SK-N-SH treated with all-trans-retinoic acid at 6 μM for 48 hours (cell line): Measurements from ENCODE around the gene CPT1B.

Source experiments
- ATAC-seq: fragments of 200-7000 bp; cut with Tn5 transposase; 3 replicates; pipeline ENCODE4 v1.9.1; 2020; ENCODE audit warnings: mild to moderate bottlenecking, moderate library complexity
- ARNTL ChIP-seq: fragments of 450-650 bp; formaldehyde crosslinking; IDR thresholded peaks from 2 replicates; pipeline ENCODE4 v1.5.0; 2020; ENCODE audit warnings: low read depth, mild to moderate bottlenecking, moderate library complexity, borderline replicate concordance
- BACH2 ChIP-seq: fragments of 250-450 bp; sonication (Bioruptor Pico); IDR thresholded peaks from 2 replicates; pipeline ENCODE4 v1.9.0; 2021; ENCODE audit warnings: mild to moderate bottlenecking, borderline replicate concordance
- CREB5 ChIP-seq: fragments of 250-450 bp; sonication (Bioruptor Pico); IDR thresholded peaks from 2 replicates; pipeline ENCODE4 v1.5.1; 2020; ENCODE audit warnings: low read depth, mild to moderate bottlenecking, moderate library complexity
- CSDC2 ChIP-seq: fragments of 250-450 bp; sonication (Bioruptor Pico); IDR thresholded peaks from 2 replicates; pipeline ENCODE4 v1.5.0; 2020; ENCODE audit warnings: mild to moderate bottlenecking, moderate library complexity
- CSRNP3 ChIP-seq: fragments of 250-450 bp; sonication (Bioruptor Pico); IDR thresholded peaks from 2 replicates; pipeline ENCODE4 v1.5.1; 2021; ENCODE audit warnings: mild to moderate bottlenecking, moderate library complexity
- ESRRG ChIP-seq: fragments of 250-450 bp; sonication (Bioruptor Pico); IDR thresholded peaks from 2 replicates; pipeline ENCODE4 v1.6.1; 2021; ENCODE audit warnings: mild to moderate bottlenecking
- GLIS3 ChIP-seq: fragments of 250-450 bp; sonication (Bioruptor Pico); IDR thresholded peaks from 2 replicates; pipeline ENCODE4 v1.5.0; 2020; ENCODE audit warnings: mild to moderate bottlenecking, moderate library complexity
- ISL1 ChIP-seq: fragments of 250-450 bp; sonication (Bioruptor Pico); IDR thresholded peaks from 2 replicates; pipeline ENCODE4 v2.1.2; 2022; ENCODE audit warnings: mild to moderate bottlenecking, moderate library complexity
- OSR1 ChIP-seq: fragments of 250-450 bp; sonication (Bioruptor Pico); IDR thresholded peaks from 2 replicates; pipeline ENCODE4 v1.8.0; 2022; ENCODE audit warnings: moderate library complexity, mild to moderate bottlenecking, inconsistent platforms
- PATZ1 ChIP-seq: fragments of 250-450 bp; sonication (Bioruptor Pico); IDR thresholded peaks from 2 replicates; pipeline ENCODE4 v1.8.0; 2020; ENCODE audit warnings: mild to moderate bottlenecking, moderate library complexity, borderline replicate concordance
- POU6F1 ChIP-seq: fragments of 250-450 bp; sonication (Bioruptor Pico); IDR thresholded peaks from 2 replicates; pipeline ENCODE4 v1.8.0; 2021; ENCODE audit warnings: low read depth, mild to moderate bottlenecking, moderate library complexity, borderline replicate concordance
- PPARA ChIP-seq: fragments of 250-450 bp; sonication (Bioruptor Pico); IDR thresholded peaks from 2 replicates; pipeline ENCODE4 v1.5.0; 2020; ENCODE audit warnings: mild to moderate bottlenecking, borderline replicate concordance
- RARB ChIP-seq: fragments of 250-450 bp; sonication (Bioruptor Pico); IDR thresholded peaks from 2 replicates; pipeline ENCODE4 v1.8.0; 2021; ENCODE audit warnings: mild to moderate bottlenecking, moderate library complexity
- SNAI2 ChIP-seq: fragments of 250-450 bp; sonication (Bioruptor Pico); IDR thresholded peaks from 2 replicates; pipeline ENCODE4 v1.5.0; 2020; ENCODE audit warnings: mild to moderate bottlenecking, moderate library complexity
- TOX ChIP-seq: fragments of 250-450 bp; sonication (Bioruptor Pico); IDR thresholded peaks from 2 replicates; pipeline ENCODE4 v1.8.0; 2021; ENCODE audit warnings: mild to moderate bottlenecking, moderate library complexity, borderline replicate concordance
- TSHZ2 ChIP-seq: fragments of 250-450 bp; sonication (Bioruptor Pico); IDR thresholded peaks from 2 replicates; pipeline ENCODE4 v1.5.0; 2020; ENCODE audit warnings: mild to moderate bottlenecking, moderate library complexity
- ZC3H10 ChIP-seq: fragments of 250-450 bp; sonication (Bioruptor Pico); IDR thresholded peaks from 2 replicates; pipeline ENCODE4 v1.5.1; 2021; ENCODE audit warnings: mild to moderate bottlenecking, moderate library complexity
- ZFP3 ChIP-seq: fragments of 250-450 bp; sonication (Bioruptor Pico); IDR thresholded peaks from 2 replicates; pipeline ENCODE4 v1.5.0; 2020; ENCODE audit warnings: mild to moderate bottlenecking, moderate library complexity
- ZFP30 ChIP-seq: fragments of 450-650 bp; formaldehyde crosslinking; IDR thresholded peaks from 2 replicates; pipeline ENCODE4 v1.5.0; 2022; ENCODE audit warnings: mild to moderate bottlenecking, moderate library complexity
- ZNF565 ChIP-seq: fragments of 450-650 bp; formaldehyde crosslinking; conservative IDR thresholded peaks from 2 replicates; pipeline ENCODE4 v1.5.0; 2020; ENCODE audit warnings: low read depth, mild to moderate bottlenecking, moderate library complexity
- ZNF70 ChIP-seq: fragments of 450-650 bp; formaldehyde crosslinking; IDR thresholded peaks from 2 replicates; pipeline ENCODE4 v1.5.0; 2020; ENCODE audit warnings: mild to moderate bottlenecking, moderate library complexity
- ZNF8 ChIP-seq: fragments of 450-650 bp; formaldehyde crosslinking; IDR thresholded peaks from 2 replicates; pipeline ENCODE4 v1.5.0; 2020; ENCODE audit warnings: mild to moderate bottlenecking, moderate library complexity

The CPT1B gene

GRCh38 chr22:50585238-50585637, 7.0 kb upstream of the CPT1B start:
- ATAC-seq = no peak
- no peak for TF ChIP-seq CSDC2 (CRISPR knock-in tag)
- TF ChIP-seq ISL1 (CRISPR knock-in tag) = no peak
- TF ChIP-seq ARNTL (CRISPR knock-in tag) = no peak
- no peak for TF ChIP-seq PPARA (CRISPR knock-in tag)
- TF ChIP-seq ZC3H10 (CRISPR knock-in tag) = no peak
- no peak for TF ChIP-seq ZNF70
- TF ChIP-seq ZFP30 (CRISPR knock-in tag) = no peak
- TF ChIP-seq SNAI2 (CRISPR knock-in tag) = no peak
- TF ChIP-seq GLIS3 = no peak
- no peak for TF ChIP-seq CREB5 (CRISPR knock-in tag)
- no peak for TF ChIP-seq POU6F1 (CRISPR knock-in tag)
- TF ChIP-seq TOX (CRISPR knock-in tag) = no peak
- TF ChIP-seq BACH2 (CRISPR knock-in tag) = no peak
- TF ChIP-seq OSR1 = no peak
- no peak for TF ChIP-seq RARB (CRISPR knock-in tag)
- no peak for TF ChIP-seq PATZ1 (CRISPR knock-in tag)
- no peak for TF ChIP-seq ZNF565
- TF ChIP-seq ZNF8 (CRISPR knock-in tag) = no peak

- TF ChIP-seq RARB (CRISPR knock-in tag) (no peak), CSRNP3 (CRISPR knock-in tag) (no peak), ISL1 (CRISPR knock-in tag) (no peak), ZFP3 (no peak)
- TF ChIP-seq, all 23 proteins: peak for 0
These were observed 6.2 kb upstream of the CPT1B start for GRCh38 chr22:50584106-50585096.

GRCh38 chr22:50583294-50583861, 5.2 kb upstream of the CPT1B start:
- ATAC-seq = peak; percentile 53
- TF ChIP-seq RARB (CRISPR knock-in tag) (no peak), SNAI2 (CRISPR knock-in tag) (no peak), ZFP30 (CRISPR knock-in tag) (no peak), CSDC2 (CRISPR knock-in tag) (no peak), ESRRG (CRISPR knock-in tag) (no peak), PATZ1 (CRISPR knock-in tag) (no peak), ZC3H10 (CRISPR knock-in tag) (no peak), TSHZ2 (CRISPR knock-in tag) (no peak), CREB5 (CRISPR knock-in tag) (no peak), ARNTL (CRISPR knock-in tag) (no peak), ISL1 (CRISPR knock-in tag) (no peak), TOX (CRISPR knock-in tag) (no peak), OSR1 (no peak), GLIS3 (no peak), ZNF70 (no peak), BACH2 (CRISPR knock-in tag) (no peak), ZNF8 (CRISPR knock-in tag) (no peak)

More at GRCh38 chr22:50584106-50585096, 6.2 kb upstream of the CPT1B start:
- no peak for ATAC-seq
